Spleen (tissue), 7 donors: ENCODE results near the gene SNRPA.

Experiments
- CTCF ChIP-seq, 11 experiments: fragments of 200-600 bp in 7 of 11; fragments of 450-650 bp in 4 of 11; sonication (generic) in 4 of 11; IDR thresholded peaks in 8 of 11; conservative IDR thresholded peaks in 3 of 11; 1 replicate in 7 of 11; 2 replicates in 4 of 11; pipeline versions ENCODE4 v1.4.0 to v1.8.0; 2016 to 2021; ENCODE audit warnings: antibody characterized with exemption in 11 of 11, inconsistent platforms in 4 of 11, mild to moderate bottlenecking in 1 of 11
- POLR2A ChIP-seq, 3 donors: fragments of 450-650 bp; IDR thresholded peaks; one replicate each; pipeline ENCODE4 v1.5.1; 2017; ENCODE audit warnings: antibody characterized with exemption in 3 of 3, mild to moderate bottlenecking in 1 of 3
- donor health status: DM: no; HTN: no; CAD: no; lungs with moderate emphysema.
- donor health status: DM: no; HTN: no; CAD: no.
- donor health status: DM: no; HTN: no; CAD: no.

- TF ChIP-seq POLR2A (IDR thresholded peaks at IDR 0.05): no peak
- TF ChIP-seq CTCF (IDR thresholded peaks at IDR 0.05 in 8 of 11, conservative IDR thresholded peaks at IDR 0.05 in 3 of 11): no peak
Measured at GRCh38 chr19:40813182-40813581, 62.2 kb downstream of the SNRPA start.
